Testis (tissue), 2 donors: Measurements from ENCODE around the gene UBQLN4.

ENCODE experiments used
- CTCF ChIP-seq, 3 experiments: fragments of 450-650 bp in 2 of 3; fragments of 200-600 bp in 1 of 3; sonication (generic) in 1 of 3; IDR thresholded peaks; one replicate each; pipeline ENCODE4 v1.5.1; 2016 to 2019; ENCODE audit warnings: antibody characterized with exemption in 3 of 3, mild to moderate bottlenecking in 2 of 3, moderate library complexity in 1 of 3
- POLR2A ChIP-seq: fragments of 450-650 bp; IDR thresholded peaks from one replicate; pipeline ENCODE4 v1.6.1; 2017; ENCODE audit warnings: antibody characterized with exemption, mild to moderate bottlenecking, moderate library complexity

- TF ChIP-seq POLR2A = no peak
- no peak for TF ChIP-seq CTCF (IDR thresholded peaks at IDR 0.05)
Measured at GRCh38 chr1:156004843-156005584, 48.6 kb downstream of the UBQLN4 start.
